BLaER1 (cell line): ENCODE data around the gene CCS.

Experiments
- H3K27ac ChIP-seq: shearing (Covaris generic); formaldehyde crosslinking; 2 replicates; pipeline ENCODE4 v1.8.1; 2022
- H3K27me3 ChIP-seq: shearing (Covaris generic); formaldehyde crosslinking; 2 replicates; pipeline ENCODE4 v1.8.1; 2022
- H3K36me3 ChIP-seq: shearing (Covaris generic); formaldehyde crosslinking; 2 replicates; pipeline ENCODE4 v1.8.1; 2022
- H3K4me1 ChIP-seq: shearing (Covaris generic); formaldehyde crosslinking; 2 replicates; pipeline ENCODE4 v1.8.1; 2022
- H3K4me2 ChIP-seq: shearing (Covaris generic); formaldehyde crosslinking; 2 replicates; pipeline ENCODE4 v1.8.1; 2022
- H3K4me3 ChIP-seq: shearing (Covaris generic); formaldehyde crosslinking; 2 replicates; pipeline ENCODE4 v1.8.1; 2022
- H3K9ac ChIP-seq: shearing (Covaris generic); formaldehyde crosslinking; 2 replicates; pipeline ENCODE4 v1.8.1; 2022
- H3K9me3 ChIP-seq: shearing (Covaris generic); formaldehyde crosslinking; 2 replicates; pipeline ENCODE4 v1.8.1; 2022
- H4K20me1 ChIP-seq: shearing (Covaris generic); formaldehyde crosslinking; 2 replicates; pipeline ENCODE4 v1.8.1; 2022
- Cebpa-rat ChIP-seq: shearing (Covaris generic); IDR thresholded peaks from 2 replicates; pipeline ENCODE4 v1.8.1; 2022

The CCS gene

DNA sequence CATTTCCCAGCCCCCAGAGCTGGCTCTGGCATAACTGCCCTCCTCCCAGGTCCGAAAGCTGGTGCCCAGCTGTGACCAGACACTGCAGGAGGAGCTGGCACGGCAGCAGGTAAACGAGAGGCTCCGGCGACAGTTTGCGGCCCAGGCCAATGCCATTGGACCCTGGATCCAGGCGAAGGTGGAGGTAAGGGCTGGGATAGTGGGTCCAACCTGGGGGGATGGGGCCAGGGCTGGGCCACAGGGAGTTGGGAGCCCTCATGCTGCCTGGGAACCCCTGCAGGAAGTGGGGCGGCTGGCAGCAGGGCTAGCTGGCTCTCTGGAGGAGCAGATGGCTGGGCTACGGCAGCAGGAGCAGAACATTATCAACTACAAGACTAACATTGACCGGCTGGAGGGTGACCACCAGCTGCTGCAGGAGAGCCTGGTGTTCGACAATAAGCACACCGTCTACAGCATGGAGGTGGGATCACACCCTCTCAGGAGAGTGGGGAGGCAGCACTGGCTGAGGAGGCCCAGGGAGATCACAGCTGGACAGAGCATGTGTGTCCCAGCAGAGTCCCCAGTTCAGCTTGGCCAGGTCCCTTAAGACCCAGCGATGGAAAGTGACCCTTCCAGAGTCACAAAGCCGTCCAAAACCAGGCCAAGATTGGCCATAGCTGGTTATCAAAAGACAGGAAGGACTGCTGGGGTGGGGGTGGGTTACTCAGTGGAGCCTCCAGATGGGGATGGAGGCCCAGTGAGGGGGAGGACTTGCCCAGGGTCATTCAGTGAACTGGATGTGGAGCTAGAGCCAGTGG lies 31.6 kb upstream of the CCS start:
- Histone ChIP-seq H3K27ac (no peak overlapping the region), H3K36me3 (no peaks in the 10 kb centered on the region), H3K9me3 (no peaks in the 10 kb centered on the region), H3K27me3 (peaks cover 8% of the 10 kb centered on the region), H3K4me2 (no peak overlapping the region), H3K4me1 (no peaks in the 10 kb centered on the region), H3K4me3 (no peak overlapping the region), H4K20me1 (no peaks in the 10 kb centered on the region), H3K9ac (no peak overlapping the region)
- TF ChIP-seq Cebpa-rat: no peak

GRCh38 chr11:66561975-66562248 lies 31.1 kb upstream of the CCS start:
- Histone ChIP-seq H3K4me3 (no peak overlapping the region), H3K9me3 (no peaks in the 10 kb centered on the region), H3K36me3 (no peaks in the 10 kb centered on the region), H4K20me1 (no peaks in the 10 kb centered on the region), H3K27me3 (peaks cover 13% of the 10 kb centered on the region), H3K4me1 (no peaks in the 10 kb centered on the region), H3K4me2 (no peak overlapping the region), H3K9ac (no peak overlapping the region), H3K27ac (no peak overlapping the region)
- no peak for TF ChIP-seq Cebpa-rat

GRCh38 chr11:66562275-66562674 lies 30.7 kb upstream of the CCS start:
- Histone ChIP-seq H3K9ac (no peak overlapping the region), H3K4me2 (no peak overlapping the region), H3K27ac (no peak overlapping the region), H3K4me1 (no peaks in the 10 kb centered on the region), H3K9me3 (no peaks in the 10 kb centered on the region), H4K20me1 (no peaks in the 10 kb centered on the region), H3K4me3 (no peak overlapping the region), H3K27me3 (peaks cover 17% of the 10 kb centered on the region), H3K36me3 (no peaks in the 10 kb centered on the region)
- no peak for TF ChIP-seq Cebpa-rat

DNA sequence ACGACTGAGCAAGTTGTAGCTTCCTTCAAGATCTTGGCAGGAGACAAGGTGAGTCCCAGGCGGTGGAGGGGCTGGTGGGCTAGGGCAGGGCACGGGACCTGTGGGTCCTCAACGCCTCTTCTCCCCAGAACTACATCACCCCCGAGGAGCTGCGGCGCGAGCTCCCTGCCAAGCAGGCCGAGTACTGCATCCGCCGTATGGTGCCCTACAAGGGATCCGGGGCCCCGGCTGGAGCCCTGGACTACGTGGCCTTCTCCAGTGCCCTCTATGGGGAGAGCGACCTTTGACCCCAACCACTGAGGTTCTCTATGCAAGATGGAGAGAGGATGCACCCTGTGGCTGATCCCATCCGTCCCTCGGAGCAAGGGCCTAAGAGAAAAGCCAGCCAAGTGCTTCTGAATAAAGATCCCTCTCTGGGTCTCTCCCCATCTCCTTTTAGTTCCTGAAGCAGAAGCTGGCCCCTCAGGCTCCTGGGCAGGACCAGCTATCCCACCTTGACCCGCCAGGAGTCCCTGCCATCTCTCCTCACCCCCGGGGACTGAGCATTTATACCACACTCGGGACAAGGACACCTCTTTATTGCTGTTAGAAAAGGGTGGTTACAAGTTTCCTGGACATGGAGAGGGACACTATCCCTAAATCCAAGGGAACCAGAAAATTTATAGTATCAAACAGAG lies 29.9 kb upstream of the CCS start:
- H3K27ac ChIP-seq: no peak overlapping the region
- no peaks in the 10 kb centered on the region for H3K4me1 ChIP-seq
- H3K4me2 ChIP-seq: no peak overlapping the region
- H3K27me3 ChIP-seq: peaks cover 24% of the 10 kb centered on the region
- no peak overlapping the region for H3K4me3 ChIP-seq
- TF ChIP-seq Cebpa-rat: no peak
- H4K20me1 ChIP-seq: no peaks in the 10 kb centered on the region
- H3K9ac ChIP-seq: no peak overlapping the region
- no peaks in the 10 kb centered on the region for H3K36me3 ChIP-seq
- H3K9me3 ChIP-seq: peaks cover 2% of the 10 kb centered on the region; the same call in 1 of the 2 replicates

- Histone ChIP-seq H3K4me2 (no peak overlapping the region), H3K27ac (no peak overlapping the region), H3K36me3 (no peaks in the 10 kb centered on the region), H3K9ac (no peak overlapping the region), H3K9me3 (peaks cover 8% of the 10 kb centered on the region; the same call in 1 of the 2 replicates), H4K20me1 (no peaks in the 10 kb centered on the region), H3K4me1 (no peaks in the 10 kb centered on the region), H3K4me3 (no peak overlapping the region), H3K27me3 (peaks cover 32% of the 10 kb centered on the region)
- TF ChIP-seq Cebpa-rat: no peak
Measured at GRCh38 chr11:66563832-66564231, 29.2 kb upstream of the CCS start.

DNA sequence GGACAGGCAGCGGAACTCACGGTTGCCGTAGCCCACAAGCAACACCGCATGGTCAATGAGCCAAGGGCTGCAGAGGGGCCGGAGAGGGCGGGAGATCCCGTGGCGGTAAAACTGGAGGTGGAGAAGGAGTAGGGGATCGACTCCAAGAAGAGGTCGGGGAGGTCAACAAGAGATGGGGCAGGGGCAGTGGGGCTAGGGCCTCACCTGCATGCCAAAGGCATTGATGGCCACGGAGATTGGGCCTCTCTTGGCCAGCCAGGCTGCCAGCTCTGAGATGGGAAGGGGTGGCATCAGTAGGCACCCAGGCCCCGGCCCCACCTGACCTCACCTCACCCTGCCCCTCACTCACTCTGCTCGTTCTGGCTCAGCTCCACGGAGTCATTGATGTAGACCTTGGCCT lies 28.4 kb upstream of the CCS start:
- Histone ChIP-seq H3K9ac (no peak overlapping the region), H3K4me1 (peaks cover 5% of the 10 kb centered on the region; the same call in 1 of the 2 replicates), H3K4me3 (no peak overlapping the region), H4K20me1 (no peaks in the 10 kb centered on the region), H3K27me3 (peaks cover 39% of the 10 kb centered on the region), H3K9me3 (peaks cover 8% of the 10 kb centered on the region; the same call in 1 of the 2 replicates), H3K36me3 (no peaks in the 10 kb centered on the region), H3K4me2 (no peak overlapping the region), H3K27ac (no peak overlapping the region)
- TF ChIP-seq Cebpa-rat: no peak

GRCh38 chr11:66564984-66565383 lies 28.0 kb upstream of the CCS start:
- H3K27me3 ChIP-seq: peaks cover 39% of the 10 kb centered on the region
- no peak for TF ChIP-seq Cebpa-rat
- no peak overlapping the region for H3K4me2 ChIP-seq
- H3K9me3 ChIP-seq: peaks cover 8% of the 10 kb centered on the region; the same call in 1 of the 2 replicates
- no peaks in the 10 kb centered on the region for H4K20me1 ChIP-seq
- no peak overlapping the region for H3K9ac ChIP-seq
- H3K4me1 ChIP-seq: peaks cover 9% of the 10 kb centered on the region
- H3K36me3 ChIP-seq: no peaks in the 10 kb centered on the region
- no peak overlapping the region for H3K4me3 ChIP-seq
- H3K27ac ChIP-seq: no peak overlapping the region

DNA sequence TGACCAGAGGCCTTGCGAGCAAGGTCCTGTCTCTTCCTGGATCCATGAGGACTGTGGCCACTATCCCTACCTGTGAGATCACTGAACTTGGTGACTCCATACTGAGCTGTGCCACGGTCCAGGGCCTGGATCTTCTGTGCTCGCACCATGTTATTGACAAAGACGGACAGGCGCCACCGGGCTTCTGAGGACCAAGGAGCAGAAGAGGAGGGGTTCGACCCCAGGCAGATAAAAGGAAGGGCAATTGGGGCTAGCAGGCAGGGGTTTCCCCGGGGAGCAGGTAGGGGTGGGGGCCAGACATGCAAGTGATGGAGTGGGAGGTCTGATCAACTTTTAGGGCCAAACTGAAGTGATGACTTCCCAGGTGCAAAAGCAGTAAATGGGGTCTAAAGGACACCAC lies 26.8 kb upstream of the CCS start:
- H3K27me3 ChIP-seq: peaks cover 42% of the 10 kb centered on the region
- no peak overlapping the region for H3K9ac ChIP-seq
- H3K4me2 ChIP-seq: no peak overlapping the region
- H4K20me1 ChIP-seq: no peaks in the 10 kb centered on the region
- H3K36me3 ChIP-seq: no peaks in the 10 kb centered on the region
- H3K4me3 ChIP-seq: no peak overlapping the region
- no peak overlapping the region for H3K27ac ChIP-seq
- TF ChIP-seq Cebpa-rat: no peak
- peaks cover 13% of the 10 kb centered on the region for H3K4me1 ChIP-seq
- H3K9me3 ChIP-seq: peaks cover 8% of the 10 kb centered on the region; the same call in 1 of the 2 replicates

DNA sequence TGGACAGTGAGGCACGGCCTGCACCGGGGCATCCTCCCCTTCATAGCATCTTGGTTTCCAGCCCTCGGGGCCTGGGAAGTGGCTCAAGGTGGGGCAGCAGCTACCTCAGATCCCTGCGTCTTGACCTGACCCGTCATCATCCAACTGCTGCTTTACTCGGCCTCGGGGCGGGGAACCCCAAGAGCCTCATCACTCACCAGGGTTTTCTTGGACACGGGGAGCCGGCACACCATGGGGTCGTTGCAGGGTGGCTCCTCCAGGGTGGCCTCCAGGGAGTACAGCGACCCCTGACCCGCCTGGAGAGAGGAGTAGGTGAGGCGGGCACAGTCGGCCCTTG lies 25.2 kb upstream of the CCS start:
- Histone ChIP-seq H3K27ac (no peak overlapping the region), H3K4me3 (no peak overlapping the region), H4K20me1 (no peaks in the 10 kb centered on the region), H3K4me2 (no peak overlapping the region), H3K36me3 (no peaks in the 10 kb centered on the region), H3K27me3 (peaks cover 42% of the 10 kb centered on the region), H3K9ac (no peak overlapping the region), H3K9me3 (peaks cover 8% of the 10 kb centered on the region; the same call in 1 of the 2 replicates), H3K4me1 (peaks cover 13% of the 10 kb centered on the region)
- no peak for TF ChIP-seq Cebpa-rat

DNA sequence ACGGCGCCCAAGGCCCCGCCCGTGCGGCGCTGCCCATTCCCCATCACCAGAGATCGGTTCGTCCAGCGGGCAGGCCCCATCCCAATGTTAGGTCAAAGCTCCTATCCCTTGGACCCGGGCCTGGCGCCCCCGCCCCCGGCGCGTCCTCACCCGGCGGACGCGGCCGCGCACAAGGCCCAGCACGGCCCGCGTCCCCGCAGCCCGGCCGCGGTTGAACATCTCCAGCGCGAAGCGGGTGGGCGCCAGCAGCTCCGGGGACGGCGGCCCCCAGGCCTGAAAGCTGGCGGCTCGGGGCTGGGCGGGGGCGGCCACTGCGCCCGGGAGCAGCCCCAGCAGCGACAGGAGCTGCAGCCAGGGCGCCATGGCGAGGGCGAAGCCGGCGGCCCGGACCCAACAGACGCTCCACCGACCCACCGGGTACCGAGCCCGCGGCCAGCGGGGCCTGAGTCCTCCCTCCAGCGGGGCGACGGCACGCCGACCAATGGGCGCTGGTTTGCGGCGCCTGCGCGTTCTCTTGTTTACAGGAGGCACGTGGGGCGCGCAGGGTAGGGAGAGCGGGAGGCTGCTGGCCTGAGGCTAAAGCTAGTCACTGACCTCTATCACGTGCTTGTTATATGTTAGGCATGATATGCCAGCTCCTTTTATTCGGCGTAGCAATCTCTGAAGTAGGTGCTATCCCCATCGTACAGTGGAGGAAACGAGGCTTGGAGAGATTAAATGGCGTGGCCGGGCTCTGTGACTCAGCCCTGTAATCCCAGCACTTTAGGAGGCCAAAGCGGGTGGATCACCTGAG lies 24.7 kb upstream of the CCS start, which contains the start of gene CTSF:
Gene CTSF, minus strand, starts transcription at position 483 of the 793 bp plus-strand sequence. Its CDS starts 120 bp downstream, at position 363.
- Histone ChIP-seq H3K4me2 (no peak within 1 kb of the TSS), H3K4me1 (peaks cover 13% of the 10 kb centered on the region), H3K36me3 (no peaks in the 10 kb centered on the region), H3K9ac (no peak within 1 kb of the TSS), H3K27me3 (peaks cover 42% of the 10 kb centered on the region), H3K9me3 (peaks cover 11% of the 10 kb centered on the region; the same call in 1 of the 2 replicates), H3K4me3 (no peak within 1 kb of the TSS), H4K20me1 (no peaks in the 10 kb centered on the region), H3K27ac (no peak within 1 kb of the TSS)
- TF ChIP-seq Cebpa-rat: no peak
